GM21390 (cell line): ENCODE measurements around the gene NUFIP2.
"Not testable (repeated sequence)": the region's sequence is repeated elsewhere in the genome, so short reads cannot be mapped to it uniquely, and the experiment has no call there.

Source experiments
- ATAC-seq: cut with Tn5 transposase; IDR thresholded peaks from one replicate; pipeline ENCODE4 v1.9.1; 2021; ENCODE audit not compliant: unreplicated experiment

The NUFIP2 gene

GRCh38 chr17:29283496-29283895, 10.5 kb downstream of the NUFIP2 start:
- ATAC-seq = no peak

GRCh38 chr17:29279397-29280070, 14.4 kb downstream of the NUFIP2 start:
- ATAC-seq = no peak

GRCh38 chr17:29278692-29279091, 15.3 kb downstream of the NUFIP2 start:
- ATAC-seq = no peak

- ATAC-seq = no peak
Observed at GRCh38 chr17:29273924-29274323, 20.0 kb downstream of the NUFIP2 start.

GRCh38 chr17:29271980-29272379, 22.0 kb downstream of the NUFIP2 start:
- ATAC-seq = not testable (repeated sequence)

- ATAC-seq = no peak
Observed at GRCh38 chr17:29263916-29264315, 30.0 kb downstream of the NUFIP2 start.

- no peak for ATAC-seq
Observed at GRCh38 chr17:29257756-29258155, 36.2 kb downstream of the NUFIP2 start.

- no peak for ATAC-seq
Observed at GRCh38 chr17:29256735-29257466, 37.0 kb downstream of the NUFIP2 start.

- no peak for ATAC-seq
Observed at GRCh38 chr17:29255926-29256522, 37.9 kb downstream of the NUFIP2 start.

- ATAC-seq = no peak
Observed at GRCh38 chr17:29253037-29253436, 40.9 kb downstream of the NUFIP2 start.

GRCh38 chr17:29252101-29252791, 41.7 kb downstream of the NUFIP2 start:
- ATAC-seq = no peak

GRCh38 chr17:29251184-29251583, 42.8 kb downstream of the NUFIP2 start:
- ATAC-seq = no peak

GRCh38 chr17:29250666-29251065, 43.3 kb downstream of the NUFIP2 start:
- no peak for ATAC-seq

- no peak for ATAC-seq
Observed at GRCh38 chr17:29248845-29249244, 45.1 kb downstream of the NUFIP2 start.

GRCh38 chr17:29247219-29247618, 46.7 kb downstream of the NUFIP2 start:
- ATAC-seq = no peak

GRCh38 chr17:29246628-29247027, 47.3 kb downstream of the NUFIP2 start, which contains the start of gene CRYBA1:
Gene CRYBA1 (plus strand): TSS chr17:29246859. CDS start chr17:29246864, 5 bp downstream.
- no peak for ATAC-seq

GRCh38 chr17:29245401-29245800, 48.5 kb downstream of the NUFIP2 start:
- ATAC-seq = no peak

GRCh38 chr17:29243792-29244191, 50.2 kb downstream of the NUFIP2 start:
- ATAC-seq = no peak

- ATAC-seq = no peak
Observed at GRCh38 chr17:29242790-29243189, 51.2 kb downstream of the NUFIP2 start.

GRCh38 chr17:29242051-29242450, 51.9 kb downstream of the NUFIP2 start:
- no peak for ATAC-seq
